IMR-90 (cell line): ENCODE data around the gene VPS35L. TPM values are rescaled to one million over a fixed set of nuclear protein-coding genes. Genes with fewer than 3 reads are reported as not detected.

Experiments used
- ATAC-seq: fragments of 200-7000 bp; cut with Tn5 transposase; 2 replicates; pipeline ENCODE4 v1.9.1; 2020; ENCODE audit warnings: low read depth, mild to moderate bottlenecking, moderate library complexity
- BruUV-seq: library from RNA; stranded (reverse); fragments of 400-500 nt; replicated peaks from 2 replicates; lab custom pipeline; 2021; lab: Mats Ljungman, UMichigan
- CTCF ChIA-PET: fragments of 300-600 bp; formaldehyde crosslinking; extraction: SDS; loops from one replicate; lab custom pipeline; 2021; ENCODE audit warnings: antibody characterized with exemption; lab: Yijun Ruan, JAX
- POLR2A ChIA-PET: fragments of 300-600 bp; sonication (Branson Sonifier 250); formaldehyde crosslinking; loops from one replicate; lab custom pipeline; 2022; ENCODE audit warnings: antibody characterized with exemption; ENCODE audit not compliant: unreplicated experiment; lab: Charles Lee
- DNase-seq: peaks from one replicate; pipeline ENCODE4 v3.0.0; 2013
- H2AFZ ChIP-seq: replicated peaks from 2 replicates; pipeline ENCODE3; 2013; ENCODE audit warnings: low read length, mild to moderate bottlenecking; ENCODE audit not compliant: poor library complexity
- H2AK5ac ChIP-seq: 2 replicates; pipeline ENCODE4 v1.6.1; 2013; ENCODE audit warnings: low read depth, low read length, inconsistent platforms
- H2AK9ac ChIP-seq: replicated peaks from 2 replicates; pipeline ENCODE3; 2013; ENCODE audit warnings: mild to moderate bottlenecking, low read depth, low read length, moderate library complexity; ENCODE audit not compliant: poor library complexity
- H2BK120ac ChIP-seq: 2 replicates; pipeline ENCODE4 v1.6.1; 2013; ENCODE audit warnings: low read depth, low read length, inconsistent platforms
- H2BK15ac ChIP-seq: 3 replicates; pipeline ENCODE4 v1.6.1; 2013; ENCODE audit warnings: low read depth, low read length, inconsistent platforms
- H2BK20ac ChIP-seq: 2 replicates; pipeline ENCODE4 v1.6.1; 2013; ENCODE audit warnings: low read depth, mild to moderate bottlenecking, inconsistent platforms, low read length, moderate library complexity
- H2BK5ac ChIP-seq: 2 replicates; pipeline ENCODE4 v1.6.1; 2013; ENCODE audit warnings: mild to moderate bottlenecking, low read depth, low read length, inconsistent platforms; ENCODE audit not compliant: poor library complexity, severe bottlenecking
- H3K14ac ChIP-seq: replicated peaks from 2 replicates; pipeline ENCODE4 v1.6.1; 2013; ENCODE audit warnings: low read depth, low read length, inconsistent platforms
- H3K18ac ChIP-seq: 2 replicates; pipeline ENCODE4 v1.6.1; 2013; ENCODE audit warnings: low read depth, low read length, control low read depth
- H3K23ac ChIP-seq: 2 replicates; pipeline ENCODE4 v1.6.1; 2013; ENCODE audit warnings: low read depth, low read length, inconsistent platforms
- H3K27ac ChIP-seq: 2 replicates; pipeline ENCODE4 v1.5.1; 2013; ENCODE audit warnings: mild to moderate bottlenecking, control low read depth, low read length; ENCODE audit not compliant: insufficient read depth
- H3K27me3 ChIP-seq: 2 replicates; pipeline ENCODE4 v1.6.1; 2013; ENCODE audit warnings: low read length; ENCODE audit not compliant: control insufficient read depth, insufficient read depth
- H3K36me3 ChIP-seq: 2 replicates; pipeline ENCODE4 v1.6.1; 2013; ENCODE audit warnings: low read length, mixed read lengths; ENCODE audit not compliant: control insufficient read depth, insufficient read depth
- H3K4ac ChIP-seq: 2 replicates; pipeline ENCODE4 v1.6.1; 2013; ENCODE audit warnings: low read depth, low read length, inconsistent platforms
- H3K4me1 ChIP-seq: 2 replicates; pipeline ENCODE4 v1.6.1; 2013; ENCODE audit warnings: low read length, mixed read lengths; ENCODE audit not compliant: control insufficient read depth, insufficient read depth
- H3K4me2 ChIP-seq: 2 replicates; pipeline ENCODE4 v1.6.1; 2013; ENCODE audit warnings: low read depth, mild to moderate bottlenecking, control low read depth, low read length, moderate library complexity
- H3K4me3 ChIP-seq: 2 replicates; pipeline ENCODE4 v1.5.1; 2013; ENCODE audit warnings: low read depth, mild to moderate bottlenecking, control low read depth, low read length, moderate library complexity; ENCODE audit not compliant: insufficient read depth
- H3K56ac ChIP-seq: 2 replicates; pipeline ENCODE4 v1.6.1; 2013; ENCODE audit warnings: low read length, inconsistent platforms; ENCODE audit not compliant: insufficient read depth; ENCODE audit errors: extremely low read depth
- H3K79me1 ChIP-seq, 2 experiments: 2 replicates each; pipeline ENCODE4 v1.6.1; 2013; ENCODE audit warnings: low read length in 2 of 2, inconsistent platforms in 1 of 2, low read depth in 1 of 2
- H3K9ac ChIP-seq: 2 replicates; pipeline ENCODE4 v1.6.1; 2013; ENCODE audit warnings: low read depth, low read length, control low read depth
- H3K9me1 ChIP-seq: 2 replicates; pipeline ENCODE4 v1.6.1; 2013; ENCODE audit warnings: low read length, inconsistent platforms; ENCODE audit not compliant: insufficient read depth
- H3K9me3 ChIP-seq: 2 replicates; pipeline ENCODE4 v1.6.1; 2013; ENCODE audit warnings: low read length; ENCODE audit not compliant: control insufficient read depth, insufficient read depth
- H4K20me1 ChIP-seq: 2 replicates; pipeline ENCODE4 v1.6.1; 2013; ENCODE audit warnings: low read length, inconsistent platforms; ENCODE audit not compliant: insufficient read depth
- H4K5ac ChIP-seq: 2 replicates; pipeline ENCODE4 v1.6.1; 2013; ENCODE audit warnings: mild to moderate bottlenecking, low read depth, low read length, control low read depth
- H4K8ac ChIP-seq, 2 experiments: 2 replicates each; pipeline ENCODE4 v1.6.1; 2013; ENCODE audit warnings: low read depth in 2 of 2, low read length in 2 of 2, control low read depth in 1 of 2, inconsistent platforms in 1 of 2
- H4K91ac ChIP-seq: 2 replicates; pipeline ENCODE4 v1.6.1; 2013; ENCODE audit warnings: low read depth, low read length, inconsistent platforms; ENCODE audit not compliant: insufficient read depth
- BHLHE40 ChIP-seq: fragments of 150-350 bp; IDR thresholded peaks from 2 replicates; pipeline ENCODE4 v1.6.1; 2016; ENCODE audit warnings: mild to moderate bottlenecking, low read depth, low read length
- CEBPB ChIP-seq: IDR thresholded peaks from 2 replicates; pipeline ENCODE4 v1.6.1; 2012; ENCODE audit warnings: low read depth, low read length, improper control_type of control experiment
- CHD1 ChIP-seq: IDR thresholded peaks from 2 replicates; pipeline ENCODE4 v1.6.1; 2012; ENCODE audit warnings: low read depth, low read length, improper control_type of control experiment
- FOS ChIP-seq: fragments of 150-350 bp; IDR thresholded peaks from 2 replicates; pipeline ENCODE4 v1.6.1; 2016; ENCODE audit warnings: low read depth, low read length
- MAZ ChIP-seq: IDR thresholded peaks from 2 replicates; pipeline ENCODE4 v1.6.1; 2012; ENCODE audit warnings: low read depth, mild to moderate bottlenecking, low read length, improper control_type of control experiment, moderate library complexity, borderline replicate concordance
- MXI1 ChIP-seq: IDR thresholded peaks from 2 replicates; pipeline ENCODE4 v1.6.1; 2012; ENCODE audit warnings: low read depth, mild to moderate bottlenecking, low read length, moderate library complexity, borderline replicate concordance
- NFE2L2 ChIP-seq: fragments of 150-350 bp; IDR thresholded peaks from 2 replicates; pipeline ENCODE4 v1.6.1; 2016; ENCODE audit warnings: low read depth, mild to moderate bottlenecking, low read length
- RAD21 ChIP-seq: IDR thresholded peaks from 2 replicates; pipeline ENCODE4 v1.6.1; 2012; ENCODE audit warnings: low read length, improper control_type of control experiment
- RFX5 ChIP-seq: IDR thresholded peaks from 2 replicates; pipeline ENCODE4 v1.8.0; 2012; ENCODE audit warnings: low read depth, mild to moderate bottlenecking, low read length, moderate library complexity
- SMC3 ChIP-seq: fragments of 150-350 bp; IDR thresholded peaks from 2 replicates; pipeline ENCODE4 v1.6.1; 2016; ENCODE audit warnings: low read depth, mild to moderate bottlenecking, antibody characterized with exemption, low read length, moderate library complexity
- USF2 ChIP-seq: fragments of 150-350 bp; IDR thresholded peaks from 2 replicates; pipeline ENCODE4 v1.6.1; 2017; ENCODE audit warnings: mild to moderate bottlenecking, antibody characterized with exemption, low read length, low read depth
- WGBS, 2 experiments: methylation state at CpG; one replicate each; pipeline versions ENCODE4 v1.1.5 to v1.1.7; 2013; ENCODE audit warnings: missing lambda C conversion rate in 2 of 2; ENCODE audit not compliant: insufficient read length in 1 of 2; ENCODE audit errors: extremely low coverage in 2 of 2; 5-methylcytosine and 5-hydroxymethylcytosine counted together
- dilution Hi-C: fragments of 300-500 bp; cut with HindIII; formaldehyde crosslinking; loops from one replicate; pipeline ENCODE4 v1.14.3; 2018; ENCODE audit warnings: low sequenced_read_pairs; ENCODE audit not compliant: unreplicated experiment
- in situ Hi-C: fragments of 300-500 bp; cut with MboI; formaldehyde crosslinking; loops from 3 replicates; pipeline ENCODE4 v1.14.3; 2019; ENCODE audit warnings: low sequenced_read_pairs, inconsistent platforms, mixed read lengths
- intact Hi-C: fragments of 100-400 bp; cut with micrococcal nuclease; formaldehyde crosslinking; loops from 2 replicates; pipeline ENCODE4 v1.10.0; 2022
- polyA plus RNA-seq, 3 experiments: library from polyadenylated mRNA; depleted of rRNA; stranded (reverse); fragments of >200 nt; gene quantifications; 2 replicates each; pipeline ENCODE4 v1.2.3, GENCODE V29; 2012; ENCODE audit warnings: low replicate concordance in 1 of 3
- total RNA-seq: library from RNA; depleted of rRNA; stranded (reverse); fragments of >200 nt; gene quantifications from 2 replicates; pipeline ENCODE4 v1.2.3, GENCODE V29; 2012
- TF ChIP-seq, protein P1 (sequence below): fragments of 150-350 bp; IDR thresholded peaks from 2 replicates; pipeline ENCODE4 v1.6.1; 2016; ENCODE audit warnings: low read depth, mild to moderate bottlenecking, low read length, moderate library complexity, borderline replicate concordance

The VPS35L gene
- total and polyA plus RNA-seq, 2 of the 4 experiments (the other 2 are of a cell fraction), result 28.0 to 40.1 TPM

- TF ChIP-seq RFX5, result no peak
- TF ChIP-seq CEBPB, result peak; percentile 80
- TF ChIP-seq SMC3, result no peak
These were observed 149.0 kb downstream of the VPS35L start (continued) for GRCh38 chr16:19704321-19705145.

DNA sequence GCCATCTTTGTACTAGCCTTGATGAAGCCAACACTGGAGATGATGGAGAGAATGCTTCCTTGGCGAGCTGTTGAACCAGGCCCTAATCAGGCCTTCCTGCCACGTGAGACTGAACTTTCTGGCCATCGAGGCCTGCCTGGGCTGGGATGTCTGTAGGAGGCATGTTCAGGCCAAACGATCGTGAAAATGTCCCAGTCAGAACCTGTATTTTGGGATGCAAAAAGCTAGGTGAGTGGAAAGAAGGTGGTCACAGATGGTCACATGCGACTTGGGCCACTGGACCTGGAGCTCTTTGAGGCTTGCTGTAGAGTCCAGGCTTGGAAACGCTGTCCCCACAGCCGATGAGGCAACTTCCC is 149.6 kb downstream of the VPS35L start:
- in situ Hi-C loops, result loop anchor here (25.0 kb wide), 1 partner anchor 593 kb away; the partner anchor contains the start of gene ITPRIPL2
- H2BK5ac ChIP-seq, result peak overlapping the region; percentile 91
- peak overlapping the region; percentile 33; the same call in 1 of the 2 replicates for H3K18ac ChIP-seq
- peak overlapping the region; percentile 91 for H2BK120ac ChIP-seq
- H3K9ac ChIP-seq, result no peak overlapping the region
- TF ChIP-seq SMC3, result no peak
- TF ChIP-seq MAZ, result no peak
- TF ChIP-seq MXI1, result no peak
- no peak for TF ChIP-seq BHLHE40
- TF ChIP-seq CHD1, result no peak
- no peak for TF ChIP-seq USF2
- no peak for TF ChIP-seq RAD21
- TF ChIP-seq, protein P1, sequence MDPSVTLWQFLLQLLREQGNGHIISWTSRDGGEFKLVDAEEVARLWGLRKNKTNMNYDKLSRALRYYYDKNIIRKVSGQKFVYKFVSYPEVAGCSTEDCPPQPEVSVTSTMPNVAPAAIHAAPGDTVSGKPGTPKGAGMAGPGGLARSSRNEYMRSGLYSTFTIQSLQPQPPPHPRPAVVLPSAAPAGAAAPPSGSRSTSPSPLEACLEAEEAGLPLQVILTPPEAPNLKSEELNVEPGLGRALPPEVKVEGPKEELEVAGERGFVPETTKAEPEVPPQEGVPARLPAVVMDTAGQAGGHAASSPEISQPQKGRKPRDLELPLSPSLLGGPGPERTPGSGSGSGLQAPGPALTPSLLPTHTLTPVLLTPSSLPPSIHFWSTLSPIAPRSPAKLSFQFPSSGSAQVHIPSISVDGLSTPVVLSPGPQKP, result no peak
- TF ChIP-seq FOS, result no peak
- TF ChIP-seq RFX5, result no peak
- TF ChIP-seq NFE2L2, result no peak
- peak overlapping the region; percentile 100 for H2AK5ac ChIP-seq
- H4K5ac ChIP-seq, result peak overlapping the region; percentile 11; the same call in 1 of the 2 replicates
- H4K91ac ChIP-seq, result peak overlapping the region; percentile 86
- intact Hi-C loops, result no loop called here
- H3K23ac ChIP-seq, result peak overlapping the region; percentile 71
- H2BK20ac ChIP-seq, result peak overlapping the region; percentile 96; the same call in 1 of the 2 replicates
- peaks cover 8% of the 10 kb centered on the region for H3K9me1 ChIP-seq
- no peak overlapping the region for H3K4me3 ChIP-seq
- ATAC-seq (no peak), DNase-seq (no peak)
- 96% methylated on average over 4 of the region's 8 CpGs; no CpG with 5 or more reads in 1 of the 2 experiments for WGBS, 2 experiments
- H3K4ac ChIP-seq, result peak overlapping the region; percentile 99
- peaks cover 47% of the 10 kb centered on the region for H3K36me3 ChIP-seq
- dilution Hi-C loops, result no loop called here
- peaks cover 10% of the 10 kb centered on the region for H3K4me1 ChIP-seq
- no peaks in the 10 kb centered on the region for H4K20me1 ChIP-seq
- peak overlapping the region; percentile 71 for H2AFZ ChIP-seq
- peak overlapping the region; percentile 70 for H3K27ac ChIP-seq
- peak overlapping the region; percentile 97 for H3K14ac ChIP-seq
- peak overlapping the region; percentile 5 to 95; a peak in 3 of 4 replicates for H4K8ac ChIP-seq
- no TSS peak for BruUV-seq
- no peaks in the 10 kb centered on the region for H3K9me3 ChIP-seq
- H3K27me3 ChIP-seq, result no peaks in the 10 kb centered on the region
- peak overlapping the region; percentile 74; the same call in 2 of the 3 replicates for H2BK15ac ChIP-seq
- H2AK9ac ChIP-seq, result peak overlapping the region; percentile 92
- no peak overlapping the region; the same call in 1 of the 2 replicates for H3K56ac ChIP-seq
- CTCF ChIA-PET, result no interaction called here
- peaks cover 18 to 47% of the 10 kb centered on the region in 2 experiments; a peak in 3 of 4 replicates for H3K79me1 ChIP-seq
- POLR2A ChIA-PET, result no interaction called here
- H3K4me2 ChIP-seq, result no peak overlapping the region
